Mucosa of rectum (tissue), 2 donors: ENCODE measurements around the gene GJB1.

Experiments used
- H3K27ac ChIP-seq, 2 donors: one replicate each; pipeline ENCODE4 v1.7.0; 2013; ENCODE audit warnings: inconsistent platforms in 2 of 2, low read depth in 2 of 2, low read length in 2 of 2
- H3K27me3 ChIP-seq, 2 donors: one replicate each; pipeline ENCODE4 v1.7.0; 2013; ENCODE audit warnings: low read length in 2 of 2; ENCODE audit not compliant: control insufficient read depth in 2 of 2, insufficient read depth in 2 of 2
- H3K36me3 ChIP-seq, 2 donors: one replicate each; pipeline ENCODE4 v1.7.0; 2013; ENCODE audit warnings: low read length in 2 of 2; ENCODE audit not compliant: control insufficient read depth in 2 of 2, insufficient read depth in 2 of 2
- H3K4me1 ChIP-seq, 2 donors: one replicate each; pipeline ENCODE4 v1.7.0; 2013; ENCODE audit warnings: low read length in 2 of 2, mild to moderate bottlenecking in 1 of 2; ENCODE audit not compliant: control insufficient read depth in 2 of 2, insufficient read depth in 2 of 2
- H3K4me3 ChIP-seq, 2 donors: one replicate each; pipeline ENCODE4 v1.7.0; 2013; ENCODE audit warnings: low read length in 2 of 2
- H3K9ac ChIP-seq, 2 donors: one replicate each; pipeline ENCODE4 v1.7.0; 2013; ENCODE audit warnings: low read length in 2 of 2, low read depth in 1 of 2, mild to moderate bottlenecking in 1 of 2
- H3K9me3 ChIP-seq, 2 donors: one replicate each; pipeline ENCODE4 v1.7.0; 2013; ENCODE audit warnings: low read length in 2 of 2; ENCODE audit not compliant: control insufficient read depth in 2 of 2
- donor health status: healthy.
- donor health status: Normal muscosa, but diverticular disease.

Gene GJB1

GRCh38 chrX:71183341-71183740 is 39.7 kb upstream of the GJB1 start:
- no peaks in the 10 kb centered on the region for H3K27me3 ChIP-seq
- H3K9me3 ChIP-seq, result no peaks in the 10 kb centered on the region
- H3K4me1 ChIP-seq, result peaks cover 0 to 6% of the 10 kb centered on the region in 2 donors
- no peak overlapping the region for H3K9ac ChIP-seq
- no peak overlapping the region for H3K27ac ChIP-seq
- H3K36me3 ChIP-seq, result no peaks in the 10 kb centered on the region
- no peak overlapping the region for H3K4me3 ChIP-seq

- Histone ChIP-seq H3K27me3 (no peaks in the 10 kb centered on the region), H3K4me1 (peaks cover 0 to 6% of the 10 kb centered on the region in 2 donors), H3K4me3 (no peak overlapping the region), H3K36me3 (no peaks in the 10 kb centered on the region), H3K27ac (no peak overlapping the region), H3K9ac (no peak overlapping the region), H3K9me3 (no peaks in the 10 kb centered on the region)
These were observed 38.9 kb upstream of the GJB1 start for GRCh38 chrX:71184092-71184491.

DNA sequence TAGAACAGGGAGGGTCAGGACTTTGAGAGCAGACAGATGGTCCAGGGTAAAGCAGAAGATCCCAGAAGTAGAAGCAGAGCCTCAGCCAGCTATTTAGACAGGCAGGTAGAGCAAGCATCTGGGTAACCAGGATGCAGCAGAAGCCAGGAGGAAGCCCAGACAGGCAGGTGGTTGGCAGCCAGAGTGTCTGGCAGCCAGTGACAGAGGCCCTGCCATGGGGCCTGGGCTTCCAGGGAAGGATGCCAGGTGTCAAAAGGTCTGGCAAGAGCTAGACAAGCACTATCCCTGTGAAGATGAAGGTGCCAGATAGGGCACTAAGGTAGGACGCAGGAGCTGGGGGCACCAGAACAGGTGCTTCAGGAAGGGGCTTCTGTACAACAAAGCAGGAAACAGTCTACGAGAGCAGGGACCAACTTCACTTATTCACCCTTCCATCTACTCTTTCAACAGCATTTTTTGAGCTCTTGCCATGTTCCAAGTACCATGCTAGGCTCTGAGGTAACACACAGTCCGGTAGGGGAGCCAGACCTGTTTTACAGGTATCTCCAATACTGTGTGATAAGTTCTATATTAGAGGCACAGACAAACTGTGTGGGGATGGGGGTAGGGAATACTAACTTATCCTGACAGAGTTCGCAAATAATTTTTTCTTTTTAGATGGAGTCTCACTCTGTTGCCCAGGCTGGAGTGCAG is 38.1 kb upstream of the GJB1 start:
- Histone ChIP-seq H3K36me3 (no peaks in the 10 kb centered on the region), H3K9ac (no peak overlapping the region), H3K4me1 (peaks cover 0 to 6% of the 10 kb centered on the region in 2 donors), H3K27ac (no peak overlapping the region), H3K27me3 (no peaks in the 10 kb centered on the region), H3K9me3 (no peaks in the 10 kb centered on the region), H3K4me3 (no peak overlapping the region)

DNA sequence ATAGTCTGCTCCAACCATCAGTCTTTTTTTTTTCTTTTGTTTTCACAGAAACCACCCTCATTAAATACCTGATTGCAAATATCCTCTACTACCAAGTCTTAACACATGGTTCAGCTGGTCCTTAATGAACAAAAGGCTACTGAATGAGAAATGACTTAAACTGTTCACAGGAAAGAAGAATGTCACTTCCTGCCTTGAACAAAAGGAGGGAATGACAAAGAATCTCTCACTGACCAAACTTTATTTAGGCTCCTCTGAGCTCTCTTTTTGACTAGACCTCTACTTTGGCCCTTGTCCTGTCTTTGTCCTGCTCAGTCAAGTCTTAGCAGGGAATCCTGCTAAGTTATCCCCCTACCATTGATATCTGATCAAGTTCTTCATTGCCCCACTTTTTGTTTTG is 31.8 kb upstream of the GJB1 start:
- Histone ChIP-seq H3K9ac (no peak overlapping the region), H3K27ac (no peak overlapping the region), H3K4me1 (no peaks in the 10 kb centered on the region), H3K4me3 (no peak overlapping the region), H3K9me3 (no peaks in the 10 kb centered on the region), H3K27me3 (peaks cover 0 to 4% of the 10 kb centered on the region in 2 donors), H3K36me3 (no peaks in the 10 kb centered on the region)

DNA sequence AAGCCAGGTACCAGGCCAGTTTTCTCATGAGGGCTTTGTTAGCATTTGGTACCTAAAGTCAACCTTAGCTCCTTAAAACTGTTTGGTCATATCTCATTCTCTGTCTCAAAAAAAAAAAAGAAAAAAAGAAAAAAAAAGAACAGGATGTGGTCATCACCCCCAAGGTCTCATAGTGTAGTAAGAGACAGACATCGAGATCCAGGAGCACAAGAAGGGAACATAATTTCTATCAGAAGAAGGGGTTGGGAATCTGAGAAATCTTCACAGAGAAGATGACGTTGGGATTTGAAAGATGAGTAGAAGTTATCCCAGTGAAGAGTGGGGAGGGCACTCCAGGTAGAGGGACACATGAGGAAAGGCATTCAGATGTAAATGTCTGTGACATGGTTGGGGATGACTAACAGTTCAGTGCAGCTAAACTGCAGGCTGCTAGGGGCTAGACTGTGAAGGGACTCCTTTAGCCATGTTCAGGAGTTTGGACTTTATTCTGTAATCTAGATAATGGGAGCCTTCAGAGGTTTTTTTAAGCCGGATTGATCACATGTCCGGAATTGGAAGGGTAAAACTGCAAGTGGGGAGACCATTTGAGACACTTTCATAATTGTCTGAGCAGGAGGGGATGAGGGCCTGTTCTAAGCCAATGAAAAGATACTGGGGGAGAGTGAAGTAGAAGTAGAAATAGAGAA is 26.9 kb upstream of the GJB1 start:
- peak overlapping the region in 1 of 2 donors; percentile 55 for H3K4me3 ChIP-seq
- H3K9me3 ChIP-seq, result peaks cover 0 to 2% of the 10 kb centered on the region in 2 donors
- H3K9ac ChIP-seq, result no peak overlapping the region
- peaks cover 0 to 4% of the 10 kb centered on the region in 2 donors for H3K27me3 ChIP-seq
- H3K4me1 ChIP-seq, result no peaks in the 10 kb centered on the region
- H3K27ac ChIP-seq, result no peak overlapping the region
- H3K36me3 ChIP-seq, result no peaks in the 10 kb centered on the region

- Histone ChIP-seq H3K27me3 (peaks cover 0 to 4% of the 10 kb centered on the region in 2 donors), H3K4me1 (no peaks in the 10 kb centered on the region), H3K9ac (peak overlapping the region; percentile 5 to 52), H3K36me3 (no peaks in the 10 kb centered on the region), H3K27ac (peak overlapping the region in 1 of 2 donors; percentile 49), H3K9me3 (peaks cover 0 to 2% of the 10 kb centered on the region in 2 donors), H3K4me3 (peak overlapping the region in 1 of 2 donors; percentile 68)
These were observed 25.0 kb upstream of the GJB1 start for GRCh38 chrX:71198066-71198465.

DNA sequence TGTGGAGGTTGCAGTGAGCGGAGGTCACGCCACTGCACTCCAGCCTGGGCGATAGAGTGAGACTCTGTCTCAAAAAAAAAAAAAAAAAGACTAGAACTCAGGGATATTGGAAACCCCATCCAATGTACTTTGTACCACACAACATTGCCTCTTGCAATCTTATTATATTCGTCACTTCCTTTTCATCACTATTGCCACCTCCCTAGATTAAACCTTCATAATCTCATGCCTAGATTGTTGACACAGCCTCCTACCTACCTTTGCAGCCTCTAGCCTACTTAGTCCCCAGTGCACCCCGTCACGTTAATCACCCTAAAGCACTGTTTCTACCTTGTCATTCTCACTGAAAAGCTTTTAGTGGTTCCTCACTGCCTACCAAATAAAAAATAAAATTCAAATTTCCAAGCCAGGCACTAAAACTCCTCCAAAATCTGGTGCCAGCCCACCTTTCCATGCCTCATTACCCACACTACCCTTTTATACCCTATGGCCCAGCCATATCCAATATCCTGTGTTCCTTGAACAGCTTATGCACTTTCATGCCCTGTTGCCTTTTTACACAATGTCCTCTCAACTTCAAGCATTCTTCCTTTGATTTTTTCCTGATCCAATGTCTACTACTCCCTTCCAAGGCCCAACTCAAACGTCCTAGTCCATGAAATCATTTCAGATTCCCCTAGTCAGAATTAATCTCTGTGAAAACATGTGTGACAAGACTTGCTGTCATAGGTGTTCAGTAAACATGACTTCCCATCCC is 23.6 kb upstream of the GJB1 start:
- peaks cover 0 to 2% of the 10 kb centered on the region in 2 donors for H3K9me3 ChIP-seq
- no peaks in the 10 kb centered on the region for H3K4me1 ChIP-seq
- H3K4me3 ChIP-seq, result no peak overlapping the region
- no peak overlapping the region for H3K9ac ChIP-seq
- no peak overlapping the region for H3K27ac ChIP-seq
- no peaks in the 10 kb centered on the region for H3K36me3 ChIP-seq
- H3K27me3 ChIP-seq, result no peaks in the 10 kb centered on the region

DNA sequence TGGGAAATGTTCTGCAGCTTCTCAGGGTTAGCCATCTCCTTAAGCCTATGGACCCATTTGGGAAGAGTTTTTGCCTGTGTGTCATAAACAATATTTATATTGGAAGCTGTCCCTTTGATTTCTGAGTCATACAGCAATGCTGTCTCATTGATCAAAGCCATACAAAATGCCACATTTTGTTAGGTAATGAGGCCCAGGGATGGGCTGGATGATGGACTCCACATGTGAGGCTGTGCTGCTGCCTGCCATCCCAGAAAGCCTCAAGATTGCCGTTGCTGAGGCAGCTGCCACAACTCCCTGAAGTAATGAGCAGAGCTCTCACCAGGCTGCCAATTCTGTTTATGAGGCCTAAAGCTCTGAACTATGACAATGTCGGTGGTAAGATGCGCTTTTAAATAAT is 12.2 kb upstream of the GJB1 start:
- no peak overlapping the region for H3K27ac ChIP-seq
- H3K4me1 ChIP-seq, result peaks cover 0 to 9% of the 10 kb centered on the region in 2 donors
- H3K27me3 ChIP-seq, result peaks cover 0 to 5% of the 10 kb centered on the region in 2 donors
- H3K9me3 ChIP-seq, result no peaks in the 10 kb centered on the region
- no peaks in the 10 kb centered on the region for H3K36me3 ChIP-seq
- H3K4me3 ChIP-seq, result no peak overlapping the region
- H3K9ac ChIP-seq, result no peak overlapping the region

DNA sequence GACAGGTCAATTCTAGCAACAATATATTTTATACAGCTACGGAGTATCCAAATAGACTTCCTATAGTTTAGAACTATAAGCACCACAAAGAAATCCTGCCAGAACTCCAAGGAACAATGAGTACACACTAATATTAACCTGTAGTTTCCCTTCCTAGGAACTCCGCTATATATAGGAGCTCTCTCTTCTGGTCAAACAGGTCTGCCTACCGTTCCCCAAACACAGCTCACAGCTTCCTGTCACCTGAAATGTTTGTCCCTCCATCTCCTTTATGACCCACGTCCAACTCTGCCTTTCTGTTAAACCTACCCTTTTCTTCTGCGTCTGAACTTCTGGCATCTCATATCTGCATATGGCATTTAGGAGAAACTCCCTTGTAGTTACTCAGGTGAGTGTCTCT is 10.5 kb upstream of the GJB1 start:
- Histone ChIP-seq H3K27me3 (peaks cover 0 to 5% of the 10 kb centered on the region in 2 donors), H3K9ac (no peak overlapping the region), H3K27ac (no peak overlapping the region)

DNA sequence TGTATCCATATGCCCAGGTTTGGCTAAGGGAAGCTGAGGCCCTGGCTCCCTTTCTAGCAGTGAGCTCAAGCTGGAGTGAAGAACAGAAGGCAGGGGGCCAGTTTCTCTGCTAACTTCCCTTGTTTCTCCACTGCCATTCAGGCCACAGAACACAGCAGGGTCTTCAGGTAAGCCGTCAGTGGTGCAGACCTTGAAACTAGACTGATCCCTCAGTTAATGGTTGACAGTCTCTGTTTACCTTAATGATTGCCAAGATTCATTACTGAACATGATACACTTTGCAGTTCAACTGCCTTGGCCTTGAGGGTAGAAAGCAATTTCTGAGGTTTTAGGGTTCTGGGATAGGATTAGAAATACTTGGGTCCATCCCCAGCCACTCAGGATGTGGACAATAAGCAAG is 8.9 kb upstream of the GJB1 start:
- Histone ChIP-seq H3K4me3 (no peak overlapping the region), H3K27ac (peak overlapping the region; percentile 72 to 75), H3K4me1 (peaks cover 0 to 9% of the 10 kb centered on the region in 2 donors), H3K36me3 (no peaks in the 10 kb centered on the region), H3K9ac (no peak overlapping the region), H3K9me3 (no peaks in the 10 kb centered on the region), H3K27me3 (peaks cover 0 to 5% of the 10 kb centered on the region in 2 donors)

More for the DNA sequence above, 10.5 kb upstream of the GJB1 start:
- Histone ChIP-seq H3K36me3 (no peaks in the 10 kb centered on the region), H3K4me3 (no peak overlapping the region), H3K9me3 (no peaks in the 10 kb centered on the region), H3K4me1 (peaks cover 0 to 9% of the 10 kb centered on the region in 2 donors)
